Vagina (tissue), 2 donors: ENCODE data around the gene ZC3H4. TPM values are rescaled to one million over a fixed set of nuclear protein-coding genes. Genes with fewer than 3 reads are reported as not detected.

Experiments used
- DNase-seq, 2 donors: peaks; one replicate each; pipeline ENCODE4 v3.0.0-alpha.2; 2017; ENCODE audit errors: extremely low spot score in 2 of 2
- H3K27ac ChIP-seq: fragments of 200-600 bp; sonication (generic); one replicate; pipeline ENCODE4 v1.5.1; 2019
- H3K27me3 ChIP-seq: fragments of 200-600 bp; sonication (generic); one replicate; pipeline ENCODE4 v1.5.1; 2019
- H3K36me3 ChIP-seq, 2 donors: fragments of 200-600 bp; sonication (generic); one replicate each; pipeline ENCODE4 v1.5.1; 2017 to 2019
- H3K4me1 ChIP-seq: fragments of 200-600 bp; sonication (generic); one replicate; pipeline ENCODE4 v1.5.1; 2019
- H3K4me3 ChIP-seq, 2 donors: fragments of 200-600 bp; sonication (generic); 1 replicate in 1 of 2; 2 replicates in 1 of 2; pipeline ENCODE4 v1.5.1; 2016 to 2019
- H3K9me3 ChIP-seq: fragments of 200-600 bp; sonication (generic); one replicate; pipeline ENCODE4 v1.5.1; 2019
- CTCF ChIP-seq, 3 experiments: fragments of 450-650 bp in 2 of 3; fragments of 200-600 bp in 1 of 3; sonication (generic) in 1 of 3; IDR thresholded peaks; one replicate each; pipeline ENCODE4 v1.5.1; 2017 to 2019; ENCODE audit warnings: antibody characterized with exemption in 3 of 3, mild to moderate bottlenecking in 2 of 3, moderate library complexity in 2 of 3
- POLR2A ChIP-seq, 2 donors: fragments of 450-650 bp; IDR thresholded peaks; one replicate each; pipeline ENCODE4 v1.6.1; 2017; ENCODE audit warnings: antibody characterized with exemption in 2 of 2, mild to moderate bottlenecking in 2 of 2, moderate library complexity in 2 of 2
- POLR2AphosphoS5 ChIP-seq, 2 donors: sonication (generic); formaldehyde crosslinking; IDR thresholded peaks; one replicate each; pipeline ENCODE4 v1.9.0; 2017; ENCODE audit warnings: antibody characterized with exemption in 2 of 2, mild to moderate bottlenecking in 2 of 2, low read depth in 1 of 2; ENCODE audit not compliant: insufficient read depth in 1 of 2
- intact Hi-C: fragments of 100-400 bp; cut with DNase I; formaldehyde crosslinking; loops from one replicate; pipeline ENCODE4 v1.15.1; 2023
- total RNA-seq: library from RNA; depleted of rRNA; stranded (reverse); fragments of >200 nt; gene quantifications from one replicate; pipeline ENCODE4 v1.2.3, GENCODE V29; 2016

Gene ZC3H4
- total RNA-seq, 1 donor from 2014 or later, result 21.9 TPM

DNA sequence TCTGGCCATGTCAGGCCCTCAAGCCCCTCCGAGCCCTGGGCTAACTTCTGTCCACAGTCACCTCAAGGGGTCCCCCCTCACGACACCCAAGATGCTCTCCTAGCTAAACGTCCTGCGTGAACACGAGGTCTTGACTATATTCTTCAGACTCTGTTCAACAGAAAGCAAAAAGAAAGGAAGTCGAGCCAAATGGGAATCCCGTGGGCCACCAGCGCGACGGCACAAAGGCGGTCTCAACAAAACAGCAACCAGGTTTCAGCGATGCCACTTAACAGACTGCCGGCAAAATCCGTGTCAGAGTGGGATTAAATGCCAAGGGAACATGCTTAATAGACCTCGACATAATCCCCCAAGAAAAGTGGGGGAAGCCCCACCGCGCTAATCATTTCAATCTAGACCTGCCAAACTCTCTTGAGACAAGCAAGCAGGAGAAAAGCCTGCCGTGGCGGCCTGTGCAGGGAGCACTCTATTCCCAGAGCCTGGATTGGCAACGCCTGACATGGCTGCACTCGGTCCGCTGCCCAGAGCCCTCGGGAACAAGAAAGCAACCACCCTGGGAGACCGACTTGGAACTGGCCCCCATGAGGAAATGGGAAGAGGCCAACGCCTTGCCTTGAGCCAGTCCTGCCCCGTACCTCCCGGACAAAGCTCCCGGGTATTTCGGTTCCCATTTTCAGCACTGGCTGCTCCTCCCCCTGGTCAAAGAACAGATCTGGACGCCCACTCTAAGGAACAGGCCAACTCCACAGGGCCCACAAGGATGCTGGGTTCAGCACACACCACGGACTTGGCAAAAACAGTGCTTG lies 16.0 kb downstream of the ZC3H4 start:
- no peak for DNase-seq
- H3K27me3 ChIP-seq, result no peaks in the 10 kb centered on the region
- H3K4me1 ChIP-seq, result peaks cover 68% of the 10 kb centered on the region
- H3K4me3 ChIP-seq, result no peak overlapping the region
- H3K36me3 ChIP-seq, result peaks cover 0 to 13% of the 10 kb centered on the region in 2 donors
- H3K9me3 ChIP-seq, result no peaks in the 10 kb centered on the region
- intact Hi-C loops, result no loop called here
- TF ChIP-seq POLR2AphosphoS5 (IDR thresholded peaks at IDR 0.05; ENCODE audit: insufficient read depth in 1 of 2, low read depth in 1 of 2) (no peak), CTCF (IDR thresholded peaks at IDR 0.05) (no peak), POLR2A (IDR thresholded peaks at IDR 0.05) (no peak)
- peak overlapping the region; percentile 64 for H3K27ac ChIP-seq

- intact Hi-C loops, result no loop called here
- no peaks in the 10 kb centered on the region for H3K9me3 ChIP-seq
- DNase-seq, result no peak
- no peak overlapping the region for H3K4me3 ChIP-seq
- H3K36me3 ChIP-seq, result peaks cover 0 to 19% of the 10 kb centered on the region in 2 donors
- TF ChIP-seq CTCF (IDR thresholded peaks at IDR 0.05) (no peak), POLR2AphosphoS5 (IDR thresholded peaks at IDR 0.05; ENCODE audit: insufficient read depth in 1 of 2, low read depth in 1 of 2) (no peak), POLR2A (IDR thresholded peaks at IDR 0.05) (no peak)
- peak overlapping the region; percentile 64 for H3K27ac ChIP-seq
- H3K27me3 ChIP-seq, result no peaks in the 10 kb centered on the region
- peaks cover 61% of the 10 kb centered on the region for H3K4me1 ChIP-seq
These were observed 16.9 kb downstream of the ZC3H4 start for GRCh38 chr19:47096721-47097120.

DNA sequence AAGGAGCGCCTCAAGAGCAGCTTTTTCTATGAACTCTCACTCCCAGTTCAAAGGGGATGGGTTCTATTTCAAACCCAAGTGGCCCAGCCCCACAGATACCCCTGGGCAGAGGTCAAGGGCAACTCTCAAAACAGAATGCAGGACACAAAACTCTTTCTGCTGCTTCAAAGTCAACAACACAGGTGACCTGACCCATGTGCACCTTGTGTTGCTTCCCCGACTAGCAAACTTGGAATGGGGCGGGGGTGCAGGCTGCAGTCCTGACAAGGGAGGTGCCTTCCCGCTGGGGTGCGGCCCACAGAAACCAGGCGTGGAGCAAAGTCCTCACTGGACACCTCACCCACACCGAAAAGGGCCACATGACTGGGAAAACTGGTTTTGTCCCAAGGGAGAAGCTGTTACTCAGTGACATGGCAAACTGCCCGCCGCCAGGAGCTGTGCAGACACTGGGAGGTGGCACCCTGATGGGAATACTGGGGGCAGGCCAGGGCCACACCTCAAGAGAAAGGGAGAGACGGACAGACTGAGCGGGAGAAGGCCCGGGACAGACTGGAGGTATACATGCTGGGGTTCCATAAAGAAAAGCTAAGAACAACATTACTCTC lies 17.4 kb downstream of the ZC3H4 start:
- DNase-seq, result no peak
- Histone ChIP-seq H3K4me1 (peaks cover 58% of the 10 kb centered on the region), H3K36me3 (peaks cover 0 to 22% of the 10 kb centered on the region in 2 donors), H3K9me3 (no peaks in the 10 kb centered on the region), H3K27ac (peak overlapping the region; percentile 83), H3K4me3 (no peak overlapping the region), H3K27me3 (no peaks in the 10 kb centered on the region)
- TF ChIP-seq POLR2A (IDR thresholded peaks at IDR 0.05) (no peak), POLR2AphosphoS5 (IDR thresholded peaks at IDR 0.05; ENCODE audit: insufficient read depth in 1 of 2, low read depth in 1 of 2) (peak; percentile 52 to 71)
- intact Hi-C loops, result no loop called here

GRCh38 chr19:47095476-47096099 lies 18.0 kb downstream of the ZC3H4 start:
- Histone ChIP-seq H3K9me3 (no peaks in the 10 kb centered on the region), H3K36me3 (peaks cover 0 to 24% of the 10 kb centered on the region in 2 donors), H3K4me3 (no peak overlapping the region), H3K4me1 (peaks cover 58% of the 10 kb centered on the region), H3K27me3 (no peaks in the 10 kb centered on the region), H3K27ac (peak overlapping the region; percentile 83)
- no peak for DNase-seq
- intact Hi-C loops, result no loop called here
- TF ChIP-seq POLR2AphosphoS5 (IDR thresholded peaks at IDR 0.05; ENCODE audit: insufficient read depth in 1 of 2, low read depth in 1 of 2), result no peak
- no peak for TF ChIP-seq CTCF (IDR thresholded peaks at IDR 0.05)
- TF ChIP-seq POLR2A (IDR thresholded peaks at IDR 0.05), result no peak

GRCh38 chr19:47094557-47095475 lies 18.8 kb downstream of the ZC3H4 start:
- DNase-seq, result no peak

More at GRCh38 chr19:47094557-47095475, 18.8 kb downstream of the ZC3H4 start:
- Histone ChIP-seq H3K4me3 (no peak overlapping the region), H3K4me1 (peaks cover 58% of the 10 kb centered on the region), H3K27ac (peak overlapping the region; percentile 83), H3K27me3 (no peaks in the 10 kb centered on the region), H3K9me3 (no peaks in the 10 kb centered on the region), H3K36me3 (peaks cover 0 to 32% of the 10 kb centered on the region in 2 donors)
- intact Hi-C loops, result no loop called here
- TF ChIP-seq CTCF (IDR thresholded peaks at IDR 0.05) (no peak), POLR2A (IDR thresholded peaks at IDR 0.05) (no peak), POLR2AphosphoS5 (IDR thresholded peaks at IDR 0.05; ENCODE audit: insufficient read depth in 1 of 2, low read depth in 1 of 2) (no peak)
